ENCODE results near the gene NMT1.

DNA sequence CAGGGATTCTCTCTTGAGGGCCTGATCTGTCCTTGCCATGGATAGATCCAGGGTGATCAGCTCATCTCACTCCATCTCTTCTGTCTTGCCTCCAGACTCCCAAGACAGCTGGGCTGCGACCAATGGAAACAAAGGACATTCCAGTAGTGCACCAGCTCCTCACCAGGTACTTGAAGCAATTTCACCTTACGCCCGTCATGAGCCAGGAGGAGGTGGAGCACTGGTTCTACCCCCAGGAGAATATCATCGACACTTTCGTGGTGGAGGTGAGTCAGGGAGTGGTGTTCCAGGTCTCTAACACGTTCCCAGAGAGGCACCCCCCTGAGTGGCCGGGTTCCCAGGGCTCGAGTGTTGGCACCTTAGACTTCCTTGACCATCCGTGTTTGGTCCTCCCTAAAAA, 41.7 kb downstream of the NMT1 start:
- TF ChIP-seq POLR2A (IDR thresholded peaks at IDR 0.05), result no peak
- TF ChIP-seq, protein P1, sequence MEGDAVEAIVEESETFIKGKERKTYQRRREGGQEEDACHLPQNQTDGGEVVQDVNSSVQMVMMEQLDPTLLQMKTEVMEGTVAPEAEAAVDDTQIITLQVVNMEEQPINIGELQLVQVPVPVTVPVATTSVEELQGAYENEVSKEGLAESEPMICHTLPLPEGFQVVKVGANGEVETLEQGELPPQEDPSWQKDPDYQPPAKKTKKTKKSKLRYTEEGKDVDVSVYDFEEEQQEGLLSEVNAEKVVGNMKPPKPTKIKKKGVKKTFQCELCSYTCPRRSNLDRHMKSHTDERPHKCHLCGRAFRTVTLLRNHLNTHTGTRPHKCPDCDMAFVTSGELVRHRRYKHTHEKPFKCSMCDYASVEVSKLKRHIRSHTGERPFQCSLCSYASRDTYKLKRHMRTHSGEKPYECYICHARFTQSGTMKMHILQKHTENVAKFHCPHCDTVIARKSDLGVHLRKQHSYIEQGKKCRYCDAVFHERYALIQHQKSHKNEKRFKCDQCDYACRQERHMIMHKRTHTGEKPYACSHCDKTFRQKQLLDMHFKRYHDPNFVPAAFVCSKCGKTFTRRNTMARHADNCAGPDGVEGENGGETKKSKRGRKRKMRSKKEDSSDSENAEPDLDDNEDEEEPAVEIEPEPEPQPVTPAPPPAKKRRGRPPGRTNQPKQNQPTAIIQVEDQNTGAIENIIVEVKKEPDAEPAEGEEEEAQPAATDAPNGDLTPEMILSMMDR (IDR thresholded peaks at IDR 0.05), result no peak
- no peak for TF ChIP-seq POLR2AphosphoS5 (IDR thresholded peaks at IDR 0.05)
- no peak for TF ChIP-seq EP300 (IDR thresholded peaks at IDR 0.05)

All from suprapubic skin (tissue), 4 donors.